ENCODE measurements around the gene SMC1B. TPM values are rescaled to one million over a fixed set of nuclear protein-coding genes. Genes with fewer than 3 reads are reported as not detected.
"Not testable (repeated sequence)": the region's sequence is repeated elsewhere in the genome, so short reads cannot be mapped to it uniquely, and the experiment has no call there.

SMC1B gene
- total RNA-seq, 4 donors from 2014 or later: not detected

DNA sequence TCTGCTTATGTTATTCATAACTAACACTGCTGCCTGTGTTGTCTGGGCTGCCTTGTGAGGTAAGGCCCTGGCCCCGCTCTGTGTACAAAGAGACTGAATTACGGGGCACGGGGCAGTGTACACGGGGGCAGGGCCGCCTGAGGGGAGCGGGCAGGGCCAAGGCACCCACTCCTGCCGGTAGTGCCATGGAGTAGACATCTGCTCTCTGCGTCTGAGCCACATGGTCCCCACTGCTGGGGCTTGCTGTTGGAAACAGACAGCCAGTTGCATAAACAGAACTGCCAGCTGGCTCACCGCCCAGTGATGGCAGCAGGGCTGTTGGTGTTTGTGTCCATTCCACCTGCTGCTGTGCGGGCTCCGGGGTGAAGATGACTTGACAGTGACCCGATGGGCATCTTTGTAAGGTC is 83.9 kb downstream of the SMC1B start:
- WGBS, 2 donors (ENCODE audit: low coverage in 1 of 2): 35 to 62% methylated on average over 4 to 10 of the region's 12 CpGs

DNA sequence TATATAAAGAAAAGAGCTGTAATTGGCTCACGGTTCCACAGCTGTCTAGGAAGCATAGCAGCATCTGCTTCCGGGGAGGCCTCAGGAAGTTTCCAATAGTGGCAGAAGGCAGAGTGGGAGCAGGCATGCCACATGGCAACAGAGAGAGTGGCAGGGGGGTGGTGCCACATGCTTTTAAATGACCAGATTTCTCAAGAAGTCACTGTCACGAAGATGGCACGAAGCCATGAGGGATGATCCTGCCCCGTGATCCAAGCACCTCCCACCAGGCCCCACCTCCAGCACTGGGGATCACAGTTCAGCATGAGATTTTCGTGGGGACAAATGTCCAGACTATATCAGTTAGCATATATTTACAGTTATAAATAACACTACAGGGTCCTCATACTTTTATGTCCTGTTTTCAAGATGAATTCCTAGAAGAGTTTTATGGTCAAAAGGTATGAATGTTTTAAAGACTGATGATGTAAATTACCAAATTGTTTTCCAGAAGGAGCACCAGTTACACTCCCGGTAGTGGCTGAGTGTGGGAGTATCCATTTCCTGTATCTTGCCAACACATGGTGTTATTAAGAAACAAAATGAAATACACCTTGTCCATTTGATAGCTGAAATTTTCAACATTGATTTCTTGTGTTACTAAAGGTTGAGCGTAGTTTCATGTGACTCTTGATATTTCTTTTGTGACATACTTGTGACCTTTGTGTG is 84.4 kb downstream of the SMC1B start:
- no peaks in the 10 kb centered on the region for H3K27me3 ChIP-seq
- peaks cover 0 to 88% of the 10 kb centered on the region in 2 donors for H3K36me3 ChIP-seq
- peaks cover 0 to 16% (median 7%) of the 10 kb centered on the region in 3 donors for H3K4me1 ChIP-seq
- TF ChIP-seq, protein P1, sequence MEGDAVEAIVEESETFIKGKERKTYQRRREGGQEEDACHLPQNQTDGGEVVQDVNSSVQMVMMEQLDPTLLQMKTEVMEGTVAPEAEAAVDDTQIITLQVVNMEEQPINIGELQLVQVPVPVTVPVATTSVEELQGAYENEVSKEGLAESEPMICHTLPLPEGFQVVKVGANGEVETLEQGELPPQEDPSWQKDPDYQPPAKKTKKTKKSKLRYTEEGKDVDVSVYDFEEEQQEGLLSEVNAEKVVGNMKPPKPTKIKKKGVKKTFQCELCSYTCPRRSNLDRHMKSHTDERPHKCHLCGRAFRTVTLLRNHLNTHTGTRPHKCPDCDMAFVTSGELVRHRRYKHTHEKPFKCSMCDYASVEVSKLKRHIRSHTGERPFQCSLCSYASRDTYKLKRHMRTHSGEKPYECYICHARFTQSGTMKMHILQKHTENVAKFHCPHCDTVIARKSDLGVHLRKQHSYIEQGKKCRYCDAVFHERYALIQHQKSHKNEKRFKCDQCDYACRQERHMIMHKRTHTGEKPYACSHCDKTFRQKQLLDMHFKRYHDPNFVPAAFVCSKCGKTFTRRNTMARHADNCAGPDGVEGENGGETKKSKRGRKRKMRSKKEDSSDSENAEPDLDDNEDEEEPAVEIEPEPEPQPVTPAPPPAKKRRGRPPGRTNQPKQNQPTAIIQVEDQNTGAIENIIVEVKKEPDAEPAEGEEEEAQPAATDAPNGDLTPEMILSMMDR (IDR thresholded peaks at IDR 0.05): no peak
- TF ChIP-seq EP300 (IDR thresholded peaks at IDR 0.05) (no peak), POLR2A (IDR thresholded peaks at IDR 0.05) (no peak), POLR2AphosphoS5 (IDR thresholded peaks at IDR 0.05) (no peak)
- no peak overlapping the region for H3K4me3 ChIP-seq
- H3K27ac ChIP-seq: peak overlapping the region in 2 of 4 donors; percentile 15 to 31
- WGBS, 2 donors (ENCODE audit: low coverage in 1 of 2): 51 to 56% methylated on average over 7 to 8 of the region's 8 CpGs
- ATAC-seq: no peak
- H3K9me3 ChIP-seq: no peaks in the 10 kb centered on the region

More for the DNA sequence above, 83.9 kb downstream of the SMC1B start:
- Histone ChIP-seq H3K4me1 (peaks cover 0 to 16% (median 7%) of the 10 kb centered on the region in 3 donors), H3K9me3 (no peaks in the 10 kb centered on the region), H3K27ac (peak overlapping the region in 2 of 4 donors; percentile 15 to 31), H3K27me3 (no peaks in the 10 kb centered on the region), H3K4me3 (no peak overlapping the region), H3K36me3 (peaks cover 0 to 88% of the 10 kb centered on the region in 2 donors)
- ATAC-seq: peak; percentile 35
- TF ChIP-seq POLR2A (IDR thresholded peaks at IDR 0.05) (no peak), EP300 (IDR thresholded peaks at IDR 0.05) (no peak), POLR2AphosphoS5 (IDR thresholded peaks at IDR 0.05) (no peak)
- TF ChIP-seq, protein P1 (IDR thresholded peaks at IDR 0.05): no peak

DNA sequence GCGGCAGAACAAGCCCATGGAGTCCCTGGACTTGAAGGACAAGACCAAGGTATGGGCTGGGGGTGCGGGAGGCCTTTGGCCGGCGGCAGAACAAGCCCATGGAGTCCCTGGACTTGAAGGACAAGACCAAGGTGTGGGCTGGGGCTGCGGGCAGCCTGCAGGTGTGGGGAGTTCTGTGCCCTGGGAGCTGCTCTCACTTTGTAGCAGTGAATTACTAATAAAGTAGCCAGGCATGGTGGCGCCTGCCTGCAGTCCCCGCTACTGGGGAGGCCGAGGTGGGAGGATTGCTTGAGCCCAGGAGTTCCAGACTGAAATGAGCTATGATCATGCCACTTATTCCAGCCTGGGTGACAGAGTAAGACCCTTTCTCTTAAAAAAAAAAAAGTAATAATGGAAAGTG is 85.1 kb downstream of the SMC1B start:
- H3K9me3 ChIP-seq, H3K4me3 ChIP-seq, H3K27ac ChIP-seq, H3K27me3 ChIP-seq, ATAC-seq: not testable (repeated sequence)
- Histone ChIP-seq H3K36me3 (peaks cover 0 to 89% of the 10 kb centered on the region in 2 donors), H3K4me1 (peaks cover 0 to 16% (median 7%) of the 10 kb centered on the region in 3 donors)
- WGBS, 2 donors (ENCODE audit: low coverage in 1 of 2): no CpG with 5 or more reads among the region's 8 CpGs

DNA sequence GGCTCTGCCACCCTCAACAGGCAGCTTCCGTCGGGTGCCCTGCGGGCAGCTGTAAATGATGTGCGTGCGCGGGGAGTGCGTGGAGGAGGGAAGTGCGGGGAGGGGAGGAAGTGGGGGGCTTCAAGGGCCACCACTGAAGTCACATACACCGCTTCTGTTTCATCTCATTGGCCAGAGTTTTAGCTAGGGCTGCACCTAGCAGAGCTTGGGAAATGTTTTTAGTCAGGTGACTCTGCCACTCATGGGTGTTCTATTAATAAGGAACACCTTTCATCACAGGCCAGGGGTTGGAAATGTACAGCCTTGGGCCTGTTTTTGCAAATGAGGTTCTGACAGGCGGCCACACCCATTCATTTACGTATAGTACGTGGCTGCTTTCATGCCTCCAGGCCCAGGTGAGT is 89.1 kb downstream of the SMC1B start:
- WGBS, 2 donors (ENCODE audit: low coverage in 1 of 2): 81 to 100% methylated on average over 1 to 8 of the region's 12 CpGs
- Histone ChIP-seq H3K36me3 (peaks cover 0 to 68% of the 10 kb centered on the region in 2 donors), H3K27ac (no peak overlapping the region), H3K27me3 (no peaks in the 10 kb centered on the region), H3K9me3 (no peaks in the 10 kb centered on the region), H3K4me1 (peaks cover 0 to 25% (median 10%) of the 10 kb centered on the region in 3 donors), H3K4me3 (no peak overlapping the region)
- no peak for ATAC-seq
- TF ChIP-seq POLR2A (IDR thresholded peaks at IDR 0.05) (no peak), POLR2AphosphoS5 (IDR thresholded peaks at IDR 0.05) (no peak), EP300 (IDR thresholded peaks at IDR 0.05) (no peak)
- TF ChIP-seq, protein P1 (IDR thresholded peaks at IDR 0.05): no peak

DNA sequence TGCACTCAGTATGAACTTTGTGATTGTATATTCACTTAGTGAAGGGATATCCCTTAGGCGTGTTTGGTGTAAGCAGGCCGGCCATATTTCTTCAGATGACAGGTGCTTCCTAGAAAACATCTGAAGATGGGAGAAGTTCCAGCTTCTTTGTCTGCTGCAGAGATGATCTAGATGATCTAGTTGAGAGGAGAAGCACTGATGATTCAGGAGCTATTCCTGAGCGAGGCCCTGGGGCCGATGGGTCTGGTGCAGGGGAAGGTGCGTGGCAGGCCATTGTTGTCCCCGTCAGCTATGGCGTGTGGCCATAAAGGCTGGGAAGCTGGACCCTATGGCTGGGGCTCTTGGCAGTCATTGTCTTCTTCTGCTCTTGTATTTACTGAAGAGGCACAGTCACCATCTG is 89.7 kb downstream of the SMC1B start:
- Histone ChIP-seq H3K9me3 (no peaks in the 10 kb centered on the region), H3K27ac (no peak overlapping the region), H3K4me3 (no peak overlapping the region), H3K36me3 (peaks cover 0 to 62% of the 10 kb centered on the region in 2 donors), H3K27me3 (no peaks in the 10 kb centered on the region), H3K4me1 (peaks cover 0 to 25% (median 13%) of the 10 kb centered on the region in 3 donors)
- no peak for TF ChIP-seq POLR2A (IDR thresholded peaks at IDR 0.05)
- TF ChIP-seq, protein P1 (IDR thresholded peaks at IDR 0.05): no peak
- TF ChIP-seq EP300 (IDR thresholded peaks at IDR 0.05): no peak
- TF ChIP-seq POLR2AphosphoS5 (IDR thresholded peaks at IDR 0.05): no peak
- 0 to 83% methylated on average over 1 to 7 of the region's 7 CpGs for WGBS, 2 donors (ENCODE audit: low coverage in 1 of 2)
- no peak for ATAC-seq

Measured in gastroesophageal sphincter (tissue), 4 donors.